AG04449 (cell line): ENCODE data around the gene KIF20B.
A peak's percentile ranks its signal among the peaks of the same experiment; 100 is the strongest.

Experiments used
- CTCF ChIA-PET: fragments of 350-600 bp; formaldehyde crosslinking; extraction: SDS; loops from one replicate; lab custom pipeline; 2021; ENCODE audit warnings: antibody characterized with exemption; lab: Yijun Ruan, JAX
- POLR2A ChIA-PET: fragments of 400-600, 350-600 bp; formaldehyde crosslinking; extraction: SDS; loops from one replicate; lab custom pipeline; 2020; ENCODE audit warnings: antibody characterized with exemption, inconsistent platforms; lab: Yijun Ruan, JAX
- DNase-seq: peaks from one replicate; pipeline ENCODE4 v3.0.0-alpha.2; 2010; ENCODE audit warnings: low read depth, low spot score
- H3K4me3 ChIP-seq: 2 replicates; pipeline ENCODE4 v1.5.1; 2011; ENCODE audit warnings: low read depth, mild to moderate bottlenecking, control low read depth, low read length
- TF ChIP-seq, protein P1 (sequence below): IDR thresholded peaks from one replicate; pipeline ENCODE4 v1.5.1; 2011; ENCODE audit warnings: mild to moderate bottlenecking, moderate library complexity, low read length, control low read depth, inconsistent platforms; ENCODE audit not compliant: insufficient read depth; ENCODE audit errors: missing control alignments

KIF20B gene, protein sequence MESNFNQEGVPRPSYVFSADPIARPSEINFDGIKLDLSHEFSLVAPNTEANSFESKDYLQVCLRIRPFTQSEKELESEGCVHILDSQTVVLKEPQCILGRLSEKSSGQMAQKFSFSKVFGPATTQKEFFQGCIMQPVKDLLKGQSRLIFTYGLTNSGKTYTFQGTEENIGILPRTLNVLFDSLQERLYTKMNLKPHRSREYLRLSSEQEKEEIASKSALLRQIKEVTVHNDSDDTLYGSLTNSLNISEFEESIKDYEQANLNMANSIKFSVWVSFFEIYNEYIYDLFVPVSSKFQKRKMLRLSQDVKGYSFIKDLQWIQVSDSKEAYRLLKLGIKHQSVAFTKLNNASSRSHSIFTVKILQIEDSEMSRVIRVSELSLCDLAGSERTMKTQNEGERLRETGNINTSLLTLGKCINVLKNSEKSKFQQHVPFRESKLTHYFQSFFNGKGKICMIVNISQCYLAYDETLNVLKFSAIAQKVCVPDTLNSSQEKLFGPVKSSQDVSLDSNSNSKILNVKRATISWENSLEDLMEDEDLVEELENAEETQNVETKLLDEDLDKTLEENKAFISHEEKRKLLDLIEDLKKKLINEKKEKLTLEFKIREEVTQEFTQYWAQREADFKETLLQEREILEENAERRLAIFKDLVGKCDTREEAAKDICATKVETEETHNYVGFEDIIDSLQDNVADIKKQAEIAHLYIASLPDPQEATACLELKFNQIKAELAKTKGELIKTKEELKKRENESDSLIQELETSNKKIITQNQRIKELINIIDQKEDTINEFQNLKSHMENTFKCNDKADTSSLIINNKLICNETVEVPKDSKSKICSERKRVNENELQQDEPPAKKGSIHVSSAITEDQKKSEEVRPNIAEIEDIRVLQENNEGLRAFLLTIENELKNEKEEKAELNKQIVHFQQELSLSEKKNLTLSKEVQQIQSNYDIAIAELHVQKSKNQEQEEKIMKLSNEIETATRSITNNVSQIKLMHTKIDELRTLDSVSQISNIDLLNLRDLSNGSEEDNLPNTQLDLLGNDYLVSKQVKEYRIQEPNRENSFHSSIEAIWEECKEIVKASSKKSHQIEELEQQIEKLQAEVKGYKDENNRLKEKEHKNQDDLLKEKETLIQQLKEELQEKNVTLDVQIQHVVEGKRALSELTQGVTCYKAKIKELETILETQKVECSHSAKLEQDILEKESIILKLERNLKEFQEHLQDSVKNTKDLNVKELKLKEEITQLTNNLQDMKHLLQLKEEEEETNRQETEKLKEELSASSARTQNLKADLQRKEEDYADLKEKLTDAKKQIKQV (N-terminal part only)

DNA sequence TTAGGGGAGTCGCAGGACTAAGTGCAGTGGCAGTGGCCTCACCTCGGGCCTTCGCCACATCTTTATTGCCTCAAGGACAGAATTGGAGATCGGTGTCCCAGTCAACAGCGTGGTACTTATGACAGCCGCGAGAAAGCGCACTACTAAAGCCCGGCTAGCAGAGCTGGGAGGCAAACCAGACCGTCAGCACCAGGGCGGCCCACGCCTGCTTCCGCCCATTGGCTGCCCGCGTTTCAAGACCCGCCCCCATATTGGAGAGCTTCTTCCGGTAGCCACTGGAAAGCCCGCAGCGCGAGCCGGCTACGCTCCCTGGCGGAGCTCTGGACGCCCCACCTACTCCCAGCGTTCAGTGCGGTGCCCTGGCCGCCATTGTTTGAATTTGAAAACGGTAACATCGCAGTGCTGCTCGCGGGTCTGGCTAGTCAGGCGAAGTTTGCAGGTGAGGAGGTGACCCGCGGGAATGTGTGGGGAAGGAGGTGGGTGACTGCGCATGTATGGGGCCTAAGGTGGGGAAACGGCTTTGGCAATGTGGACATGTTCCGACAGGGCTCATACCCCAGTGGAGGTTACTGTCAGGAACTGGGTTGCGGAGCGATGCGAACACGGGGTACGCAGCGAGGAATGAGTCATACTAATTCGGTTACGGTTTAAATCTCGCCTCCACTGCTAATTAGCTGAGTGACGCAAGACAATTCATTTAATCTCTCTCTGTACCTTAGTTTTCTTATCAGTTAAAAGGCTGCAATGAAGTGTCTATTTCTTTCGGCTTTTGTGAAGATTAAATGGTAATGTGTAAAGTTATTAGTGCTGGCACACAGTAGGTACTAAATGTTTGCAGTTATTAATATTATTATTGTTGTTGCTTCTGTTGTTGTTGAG, at the start of gene KIF20B:
Gene KIF20B (plus strand): TSS at position 349 of the 879 bp plus-strand sequence. CDS start 3,705 bp downstream, outside the sequence.
- peak within 1 kb of the TSS; percentile 99 for H3K4me3 ChIP-seq
- peak; percentile 73 for DNase-seq
- TF ChIP-seq, protein P1, sequence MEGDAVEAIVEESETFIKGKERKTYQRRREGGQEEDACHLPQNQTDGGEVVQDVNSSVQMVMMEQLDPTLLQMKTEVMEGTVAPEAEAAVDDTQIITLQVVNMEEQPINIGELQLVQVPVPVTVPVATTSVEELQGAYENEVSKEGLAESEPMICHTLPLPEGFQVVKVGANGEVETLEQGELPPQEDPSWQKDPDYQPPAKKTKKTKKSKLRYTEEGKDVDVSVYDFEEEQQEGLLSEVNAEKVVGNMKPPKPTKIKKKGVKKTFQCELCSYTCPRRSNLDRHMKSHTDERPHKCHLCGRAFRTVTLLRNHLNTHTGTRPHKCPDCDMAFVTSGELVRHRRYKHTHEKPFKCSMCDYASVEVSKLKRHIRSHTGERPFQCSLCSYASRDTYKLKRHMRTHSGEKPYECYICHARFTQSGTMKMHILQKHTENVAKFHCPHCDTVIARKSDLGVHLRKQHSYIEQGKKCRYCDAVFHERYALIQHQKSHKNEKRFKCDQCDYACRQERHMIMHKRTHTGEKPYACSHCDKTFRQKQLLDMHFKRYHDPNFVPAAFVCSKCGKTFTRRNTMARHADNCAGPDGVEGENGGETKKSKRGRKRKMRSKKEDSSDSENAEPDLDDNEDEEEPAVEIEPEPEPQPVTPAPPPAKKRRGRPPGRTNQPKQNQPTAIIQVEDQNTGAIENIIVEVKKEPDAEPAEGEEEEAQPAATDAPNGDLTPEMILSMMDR, result peak; percentile 54
- CTCF ChIA-PET, result interaction anchor here (0.7 to 1.8 kb wide), 4 partner anchors 10 to 275 kb away, joined by 3 to 6 read pairs (median 4); no protein-coding TSS in a partner anchor
- POLR2A ChIA-PET, result interaction anchor here (0.5 to 1.3 kb wide), 5 partner anchors 9 to 99 kb away, joined by 3 to 11 read pairs (median 3); no protein-coding TSS in a partner anchor

DNA sequence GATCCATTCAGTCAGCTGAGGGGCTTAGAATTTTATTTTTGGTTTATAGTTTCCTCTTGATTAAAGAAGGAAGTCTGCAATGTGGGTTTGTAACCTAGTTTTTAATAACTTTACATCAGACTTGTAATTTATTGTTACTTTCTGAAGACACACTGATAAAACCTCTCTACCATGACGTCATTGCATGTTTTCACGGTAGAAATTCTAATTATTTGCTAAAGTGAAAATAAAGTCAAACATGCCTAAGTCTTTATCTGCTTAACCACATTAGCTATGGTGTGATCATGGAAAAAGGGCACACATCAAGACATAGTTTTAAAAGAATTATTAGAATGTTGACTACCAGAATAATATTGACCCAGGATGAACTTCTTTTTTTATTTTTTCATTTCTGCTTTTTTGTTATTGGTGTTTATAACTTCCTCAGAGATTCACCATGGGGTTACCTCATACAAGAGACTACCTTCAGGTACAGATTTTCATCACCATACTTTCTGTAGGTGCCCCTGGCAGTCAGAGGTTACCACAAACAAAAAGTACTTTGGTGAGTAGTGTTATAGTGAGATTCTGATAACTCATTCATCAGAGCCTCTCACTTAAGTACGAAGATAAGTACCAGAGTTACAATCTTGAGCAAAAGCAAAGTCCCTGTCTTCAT, 49.3 kb upstream of the KIF20B start:
- ChIA-PET CTCF (no interaction called here), POLR2A (no interaction called here)
- DNase-seq, result no peak
- TF ChIP-seq, protein P1, result no peak
- no peak overlapping the region for H3K4me3 ChIP-seq

DNA sequence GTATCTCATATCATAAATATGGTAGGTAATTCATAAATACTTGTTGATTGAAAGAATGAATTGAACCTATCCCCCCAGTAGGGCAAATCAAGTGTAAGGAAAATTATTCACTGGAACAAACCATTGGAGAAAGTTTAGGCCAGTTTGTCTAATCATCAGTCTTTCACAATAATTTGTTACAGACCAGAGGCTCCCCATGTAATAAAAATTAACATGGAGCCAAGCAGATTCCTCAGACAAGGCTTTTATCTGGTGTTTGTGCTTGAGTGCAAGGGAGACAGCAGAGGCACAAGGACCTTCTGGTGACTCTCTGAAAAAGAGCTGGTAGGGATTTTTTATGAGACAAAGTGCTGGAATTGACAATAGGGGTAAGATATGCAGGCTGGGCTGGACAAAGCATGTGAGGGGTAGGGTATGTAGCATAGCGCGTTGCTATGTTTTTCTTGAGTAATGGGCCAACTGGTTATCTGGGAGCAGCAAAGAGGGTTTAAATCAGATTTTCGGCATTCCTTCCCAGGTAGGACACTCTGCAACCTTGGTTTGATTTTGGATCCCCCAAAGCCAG, 48.5 kb upstream of the KIF20B start:
- DNase-seq, result no peak
- H3K4me3 ChIP-seq, result no peak overlapping the region
- ChIA-PET POLR2A (interaction anchor here (0.8 to 0.9 kb wide), 2 partner anchors 9 to 16 kb away, joined by 3 to 5 read pairs; no protein-coding TSS in a partner anchor), CTCF (interaction anchor here (1.5 kb wide), 1 partner anchor 226 kb away, joined by 3 read pairs; no protein-coding TSS in a partner anchor)
- TF ChIP-seq, protein P1, result no peak

DNA sequence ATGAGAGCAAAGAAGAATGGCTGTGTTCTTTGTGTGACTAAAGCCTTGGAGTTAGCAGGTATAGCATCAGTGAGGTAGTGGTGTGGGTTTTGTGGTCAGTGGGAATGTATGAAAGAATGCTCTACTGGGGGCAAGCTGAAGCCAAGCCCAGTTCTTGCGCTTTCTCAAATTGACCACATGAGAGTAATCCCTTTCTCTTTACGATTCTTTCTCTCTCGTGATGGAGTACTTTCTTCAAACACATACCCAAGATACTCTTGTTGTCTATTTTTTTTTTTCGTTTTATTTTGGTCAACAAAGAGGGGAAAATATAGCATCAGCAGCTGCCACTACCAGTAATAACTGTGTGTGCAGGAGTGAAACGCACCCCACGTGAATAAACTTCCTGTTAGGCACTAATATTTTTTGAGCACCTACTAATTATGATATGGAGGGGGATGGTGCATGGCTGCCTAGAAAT, 48.0 kb upstream of the KIF20B start:
- TF ChIP-seq, protein P1, result no peak
- ChIA-PET CTCF (interaction anchor here (1.5 kb wide), 1 partner anchor 227 kb away, joined by 3 read pairs; no protein-coding TSS in a partner anchor), POLR2A (interaction anchor here (0.8 to 0.9 kb wide), 2 partner anchors 10 to 15 kb away, joined by 3 to 5 read pairs; no protein-coding TSS in a partner anchor)
- DNase-seq, result no peak
- no peak overlapping the region for H3K4me3 ChIP-seq
